GM12878 (cell line): ENCODE measurements around the gene LASP1. TPM values are rescaled to one million over a fixed set of nuclear protein-coding genes. Genes with fewer than 3 reads are reported as not detected.

Source experiments
- ASH2L ChIP-seq: fragments of 300-600, 200-600 bp; sonication (generic); IDR thresholded peaks from 2 replicates; pipeline ENCODE4 v1.6.1; 2017; ENCODE audit warnings: low read depth, mild to moderate bottlenecking, borderline replicate concordance
- ATF2 ChIP-seq: IDR thresholded peaks from 2 replicates; pipeline ENCODE4 v1.6.1; 2012; ENCODE audit warnings: low read length, inconsistent platforms
- BCL3 ChIP-seq: IDR thresholded peaks from 2 replicates; pipeline ENCODE4 v1.6.1; 2011; ENCODE audit warnings: borderline replicate concordance, low read depth, mild to moderate bottlenecking, moderate library complexity, low read length; ENCODE audit not compliant: insufficient read depth, poor library complexity, severe bottlenecking
- CREB1 ChIP-seq: IDR thresholded peaks from 2 replicates; pipeline ENCODE4 v1.6.1; 2012; ENCODE audit warnings: low read depth, mild to moderate bottlenecking, inconsistent platforms
- GABPA ChIP-seq: IDR thresholded peaks from 2 replicates; pipeline ENCODE4 v1.6.1; 2014; ENCODE audit warnings: antibody characterized with exemption, low read depth, mild to moderate bottlenecking, inconsistent platforms
- HDAC2 ChIP-seq: fragments of 200-600 bp; sonication (generic); IDR thresholded peaks from 2 replicates; pipeline ENCODE4 v1.6.1; 2017
- KLF5 ChIP-seq: fragments of 450-650 bp; IDR thresholded peaks from 2 replicates; pipeline ENCODE4 v1.6.1; 2014; ENCODE audit warnings: mild to moderate bottlenecking; ENCODE audit not compliant: partially characterized antibody
- MYB ChIP-seq: fragments of 150-350 bp; IDR thresholded peaks from 2 replicates; pipeline ENCODE4 v1.6.1; 2014; ENCODE audit warnings: mild to moderate bottlenecking, low read depth, low read length, borderline replicate concordance
- NKRF ChIP-seq: fragments of 450-650 bp; conservative IDR thresholded peaks from 2 replicates; pipeline ENCODE4 v1.6.1; 2017; ENCODE audit warnings: mild to moderate bottlenecking, moderate library complexity
- POU2F2 ChIP-seq: IDR thresholded peaks from 3 replicates; pipeline ENCODE4 v1.6.1; 2011; ENCODE audit warnings: low read depth, mild to moderate bottlenecking, low read length, borderline replicate concordance
- RELB ChIP-seq: fragments of 450-650 bp; IDR thresholded peaks from 2 replicates; pipeline ENCODE4 v1.6.1; 2017; ENCODE audit warnings: low read depth, mild to moderate bottlenecking, moderate library complexity
- SMARCA5 ChIP-seq: fragments of 450-650 bp; IDR thresholded peaks from 2 replicates; pipeline ENCODE4 v1.6.1; 2017; ENCODE audit warnings: mild to moderate bottlenecking
- SP1 ChIP-seq: IDR thresholded peaks from one replicate; pipeline ENCODE4 v1.6.1; 2011; ENCODE audit warnings: low read depth, low read length
- SREBF2 ChIP-seq: IDR thresholded peaks from 2 replicates; pipeline ENCODE4 v1.6.1; 2012; ENCODE audit warnings: mild to moderate bottlenecking, low read length
- ZBTB4 ChIP-seq: fragments of 450-650 bp; formaldehyde crosslinking; IDR thresholded peaks from 2 replicates; pipeline ENCODE4 v1.4.0; 2022; ENCODE audit warnings: mild to moderate bottlenecking, moderate library complexity
- ZNF274 ChIP-seq: IDR thresholded peaks from one replicate; pipeline ENCODE4 v1.8.0; 2011; ENCODE audit not compliant: insufficient read length, insufficient read depth
- ZSCAN29 ChIP-seq: fragments of 450-650 bp; IDR thresholded peaks from 2 replicates; pipeline ENCODE4 v1.6.1; 2017; ENCODE audit warnings: mild to moderate bottlenecking, moderate library complexity
- polyA plus RNA-seq, 11 experiments: library from polyadenylated mRNA; depleted of rRNA in 4 of 11; unstranded in 6 of 11; stranded (reverse) in 5 of 11; fragments of >200 nt; fragmentation: Nextera tagmentation in 4 of 11; fragmentation: Illumina TruSeq in 1 of 11; extraction: Ambion mirVana in 4 of 11; extraction: Trizol in 1 of 11; gene quantifications; 1 replicate in 1 of 11; 2 replicates in 10 of 11; pipeline versions ENCODE4 v1.2.1 to v1.2.3, GENCODE V29; 2011 to 2016; ENCODE audit warnings: inconsistent platforms in 2 of 11, missing spikeins in 2 of 11, low read depth in 1 of 11
- total RNA-seq, 4 experiments: library from RNA; depleted of rRNA in 3 of 4; stranded (reverse); fragments of >200 nt in 3 of 4; fragmentation: Illumina TruSeq in 1 of 4; extraction: Trizol in 1 of 4; gene quantifications; 2 replicates each; pipeline versions ENCODE4 v1.2.1 to v1.2.3, GENCODE V29; 2013 to 2021

LASP1 gene
- total and polyA plus RNA-seq, 10 of the 15 experiments (the other 5 are each of a cell fraction or from before 2014, with no cell fraction given): 21.0 to 114 (median 59.3) TPM

- TF ChIP-seq SMARCA5: no peak
- TF ChIP-seq BCL3: no peak
- TF ChIP-seq HDAC2: no peak
- no peak for TF ChIP-seq SREBF2
- peak; percentile 97 for TF ChIP-seq RELB
- peak; percentile 100 for TF ChIP-seq CREB1
- TF ChIP-seq KLF5: peak; percentile 82
- TF ChIP-seq ZNF274: no peak
- no peak for TF ChIP-seq ZBTB4 (CRISPR knock-in tag)
- TF ChIP-seq ATF2: no peak
- no peak for TF ChIP-seq ZSCAN29
- peak; percentile 89 for TF ChIP-seq SP1
- peak; percentile 90 for TF ChIP-seq GABPA
- peak; percentile 78; the same call in 2 of the 3 replicates for TF ChIP-seq POU2F2
- TF ChIP-seq NKRF: peak; percentile 76
- peak; percentile 60; the same call in 1 of the 2 replicates for TF ChIP-seq ASH2L
- TF ChIP-seq MYB: peak; percentile 95
These were observed 44.7 kb upstream of the LASP1 start, which contains the start of gene CWC25 (continued) for GRCh38 chr17:38824899-38825761.
